Lower lobe of right lung (tissue), 2 donors: Measurements from ENCODE around the gene AFG1L. TPM values are rescaled to one million over a fixed set of nuclear protein-coding genes. Genes with fewer than 3 reads are reported as not detected.

Experiments
- ATAC-seq, 2 donors: fragments of 200-7000 bp; cut with Tn5 transposase; one replicate each; pipeline ENCODE4 v1.9.1; 2020 to 2022; ENCODE audit warnings: mild to moderate bottlenecking in 2 of 2, moderate library complexity in 2 of 2
- DNase-seq: peaks from one replicate; pipeline ENCODE4 v3.0.0-alpha.2; 2020
- H3K27ac ChIP-seq: fragments of 200-600 bp; one replicate; pipeline ENCODE4 v1.8.0; 2022
- H3K27me3 ChIP-seq: fragments of 200-600 bp; one replicate; pipeline ENCODE4 v1.8.0; 2022; ENCODE audit warnings: low read depth
- H3K36me3 ChIP-seq: fragments of 200-600 bp; one replicate; pipeline ENCODE4 v1.8.0; 2022; ENCODE audit warnings: mild to moderate bottlenecking
- H3K4me1 ChIP-seq: fragments of 200-600 bp; one replicate; pipeline ENCODE4 v1.8.0; 2022
- H3K4me3 ChIP-seq: fragments of 200-600 bp; one replicate; pipeline ENCODE4 v1.8.0; 2022; ENCODE audit warnings: mild to moderate bottlenecking
- H3K9me3 ChIP-seq: fragments of 200-600 bp; one replicate; pipeline ENCODE4 v1.8.0; 2022
- CTCF ChIP-seq: fragments of 200-600 bp; IDR thresholded peaks from one replicate; pipeline ENCODE4 v1.8.0; 2022; ENCODE audit warnings: antibody characterized with exemption, mild to moderate bottlenecking
- intact Hi-C: fragments of 100-400 bp; cut with DNase I; formaldehyde crosslinking; loops from one replicate; pipeline ENCODE4 v1.11.0; 2022
- total RNA-seq: library from RNA; stranded (reverse); fragmentation: NEBNext Ultra II Directional; extraction: Animal tissue kit (Norgen Biotek cat#: 25700); gene quantifications from one replicate; pipeline ENCODE4 v1.2.1, GENCODE V29; 2021
- donor health status: DM: no; HTN: yes; CAD: no; lungs with severe emphysema.

Gene AFG1L
- total RNA-seq, 1 donor from 2014 or later = 7.4 TPM

GRCh38 chr6:108556866-108557493, 262.1 kb downstream of the AFG1L start:
- intact Hi-C loops = no loop called here
- no peak for DNase-seq

GRCh38 chr6:108557494-108558371, 262.9 kb downstream of the AFG1L start:
- H3K36me3 ChIP-seq = no peaks in the 10 kb centered on the region
- no peaks in the 10 kb centered on the region for H3K27me3 ChIP-seq
- peak; percentile 55 to 62 for ATAC-seq
- peak overlapping the region; percentile 100 for H3K27ac ChIP-seq
- H3K9me3 ChIP-seq = no peaks in the 10 kb centered on the region
- intact Hi-C loops = no loop called here
- H3K4me3 ChIP-seq = peak overlapping the region; percentile 79
- H3K4me1 ChIP-seq = peaks cover 23% of the 10 kb centered on the region
- peak; percentile 88 for DNase-seq
- peak; percentile 13 for TF ChIP-seq CTCF

More at GRCh38 chr6:108556866-108557493, 262.1 kb downstream of the AFG1L start:
- no peaks in the 10 kb centered on the region for H3K36me3 ChIP-seq
- peaks cover 23% of the 10 kb centered on the region for H3K4me1 ChIP-seq
- no peaks in the 10 kb centered on the region for H3K27me3 ChIP-seq
- ATAC-seq = no peak
- H3K9me3 ChIP-seq = no peaks in the 10 kb centered on the region
- H3K4me3 ChIP-seq = peak overlapping the region; percentile 79
- TF ChIP-seq CTCF = no peak
- peak overlapping the region; percentile 100 for H3K27ac ChIP-seq

- H3K4me1 ChIP-seq = peaks cover 31% of the 10 kb centered on the region
- H3K27ac ChIP-seq = peak overlapping the region; percentile 100
- ATAC-seq = peak; percentile 77 to 83
- H3K9me3 ChIP-seq = no peaks in the 10 kb centered on the region
- no peak for TF ChIP-seq CTCF
- H3K36me3 ChIP-seq = no peaks in the 10 kb centered on the region
- peak; percentile 99 for DNase-seq
- peak overlapping the region; percentile 79 for H3K4me3 ChIP-seq
- intact Hi-C loops = no loop called here
- H3K27me3 ChIP-seq = no peaks in the 10 kb centered on the region
Observed at GRCh38 chr6:108558372-108559096, 263.7 kb downstream of the AFG1L start.

- ATAC-seq = peak; percentile 72 to 82
Observed at GRCh38 chr6:108559097-108559883, 264.4 kb downstream of the AFG1L start.

More at GRCh38 chr6:108559097-108559883, 264.4 kb downstream of the AFG1L start:
- no peak for TF ChIP-seq CTCF
- intact Hi-C loops = no loop called here
- Histone ChIP-seq H3K27ac (peak overlapping the region; percentile 100), H3K4me1 (peaks cover 39% of the 10 kb centered on the region), H3K9me3 (no peaks in the 10 kb centered on the region), H3K4me3 (peak overlapping the region; percentile 79), H3K27me3 (no peaks in the 10 kb centered on the region), H3K36me3 (no peaks in the 10 kb centered on the region)
- peak; percentile 94 for DNase-seq
